GM11168 (cell line): Measurements from ENCODE around the gene HMGCR.
"Not testable (repeated sequence)": the region's sequence is repeated elsewhere in the genome, so short reads cannot be mapped to it uniquely, and the experiment has no call there.

ENCODE experiments used
- in situ Hi-C: fragments of 300-500 bp; cut with MboI; formaldehyde crosslinking; loops from one replicate; pipeline ENCODE4 v1.12.0; 2022; ENCODE audit warnings: low sequenced_read_pairs; ENCODE audit not compliant: unreplicated experiment

HMGCR gene

GRCh38 chr5:75336615-75337336 lies at the start of gene HMGCR:
TSS of gene HMGCR (plus strand) at chr5:75337220. CDS start at chr5:75342606, 5,386 bp downstream.
- in situ Hi-C loops: loop anchor here (25.0 kb wide), 1 partner anchor 351 kb away; no protein-coding TSS in a partner anchor

GRCh38 chr5:75291844-75292243 lies 45.2 kb upstream of the HMGCR start:
- in situ Hi-C loops: not testable (repeated sequence)

- in situ Hi-C loops: no loop called here
Observed at GRCh38 chr5:75300084-75300483, 36.9 kb upstream of the HMGCR start.

GRCh38 chr5:75303419-75303818 lies 33.6 kb upstream of the HMGCR start:
- in situ Hi-C loops: no loop called here

- in situ Hi-C loops: not testable (repeated sequence)
Observed at GRCh38 chr5:75304486-75304885, 32.5 kb upstream of the HMGCR start.

GRCh38 chr5:75306746-75307145 lies 30.3 kb upstream of the HMGCR start:
- in situ Hi-C loops: no loop called here

GRCh38 chr5:75310212-75310611 lies 26.8 kb upstream of the HMGCR start:
- in situ Hi-C loops: no loop called here

- in situ Hi-C loops: not testable (repeated sequence)
Observed at GRCh38 chr5:75319148-75319547, 17.9 kb upstream of the HMGCR start.

GRCh38 chr5:75319638-75320037 lies 17.4 kb upstream of the HMGCR start:
- in situ Hi-C loops: no loop called here

- in situ Hi-C loops: no loop called here
Observed at GRCh38 chr5:75320371-75320770, 16.6 kb upstream of the HMGCR start.

GRCh38 chr5:75322066-75322465 lies 15.0 kb upstream of the HMGCR start:
- in situ Hi-C loops: no loop called here

GRCh38 chr5:75324791-75325190 lies 12.2 kb upstream of the HMGCR start:
- in situ Hi-C loops: loop anchor here (25.0 kb wide), 1 partner anchor 363 kb away; no protein-coding TSS in a partner anchor

GRCh38 chr5:75325242-75325641 lies 11.8 kb upstream of the HMGCR start:
- in situ Hi-C loops: loop anchor here (25.0 kb wide), 1 partner anchor 362 kb away; no protein-coding TSS in a partner anchor

GRCh38 chr5:75330404-75330803 lies 6.6 kb upstream of the HMGCR start:
- in situ Hi-C loops: loop anchor here (25.0 kb wide), 1 partner anchor 357 kb away; no protein-coding TSS in a partner anchor

GRCh38 chr5:75331095-75332090 lies 5.6 kb upstream of the HMGCR start:
- in situ Hi-C loops: loop anchor here (25.0 kb wide), 1 partner anchor 356 kb away; no protein-coding TSS in a partner anchor

GRCh38 chr5:75333759-75334158 lies 3.3 kb upstream of the HMGCR start:
- in situ Hi-C loops: loop anchor here (25.0 kb wide), 1 partner anchor 354 kb away; no protein-coding TSS in a partner anchor

- in situ Hi-C loops: loop anchor here (25.0 kb wide), 1 partner anchor 353 kb away; no protein-coding TSS in a partner anchor
Observed at GRCh38 chr5:75334413-75334812, 2.6 kb upstream of the HMGCR start.

GRCh38 chr5:75335486-75335885 lies 1.5 kb upstream of the HMGCR start:
- in situ Hi-C loops: loop anchor here (25.0 kb wide), 1 partner anchor 352 kb away; no protein-coding TSS in a partner anchor

GRCh38 chr5:75335952-75336614 lies 937 bp upstream of the HMGCR start:
- in situ Hi-C loops: loop anchor here (25.0 kb wide), 1 partner anchor 351 kb away; no protein-coding TSS in a partner anchor
